Activated naive CD8-positive, alpha-beta T cell treated with anti-CD3 and anti-CD28 coated beads, Interleukin-2, amount 50 U/mL, for 16 hours (primary cell): Measurements from ENCODE around the gene TPM4.
"Not testable (repeated sequence)": the region's sequence is repeated elsewhere in the genome, so short reads cannot be mapped to it uniquely, and the experiment has no call there.

ENCODE experiments used
- DNase-seq: peaks from one replicate; pipeline ENCODE4 v3.0.0-alpha.2; 2020; ENCODE audit warnings: low read depth, low spot score

Gene TPM4

GRCh38 chr19:16076154-16076957, at the start of gene TPM4:
Gene TPM4 (plus strand): TSS chr19:16076495. CDS start chr19:16076566, 71 bp downstream.
- DNase-seq, result no peak

- no peak for DNase-seq
Measured at GRCh38 chr19:16026756-16027155, 49.5 kb upstream of the TPM4 start.

- DNase-seq, result no peak
Measured at GRCh38 chr19:16027528-16027927, 48.8 kb upstream of the TPM4 start.

GRCh38 chr19:16030155-16030554, 46.1 kb upstream of the TPM4 start:
- not testable (repeated sequence) for DNase-seq

- no peak for DNase-seq
Measured at GRCh38 chr19:16030964-16031871, 45.1 kb upstream of the TPM4 start.

GRCh38 chr19:16031872-16032200, 44.5 kb upstream of the TPM4 start:
- no peak for DNase-seq

GRCh38 chr19:16032509-16033135, 43.7 kb upstream of the TPM4 start:
- no peak for DNase-seq

GRCh38 chr19:16033136-16033530, 43.2 kb upstream of the TPM4 start:
- DNase-seq, result no peak

- DNase-seq, result no peak
Measured at GRCh38 chr19:16033721-16034120, 42.6 kb upstream of the TPM4 start.

GRCh38 chr19:16034180-16034579, 42.1 kb upstream of the TPM4 start:
- DNase-seq, result no peak

GRCh38 chr19:16034958-16035560, 41.2 kb upstream of the TPM4 start:
- no peak for DNase-seq

- no peak for DNase-seq
Measured at GRCh38 chr19:16035601-16036297, 40.5 kb upstream of the TPM4 start.

GRCh38 chr19:16036397-16036925, 39.8 kb upstream of the TPM4 start:
- DNase-seq, result no peak

GRCh38 chr19:16036941-16037340, 39.4 kb upstream of the TPM4 start:
- DNase-seq, result no peak

- no peak for DNase-seq
Measured at GRCh38 chr19:16037424-16038195, 38.7 kb upstream of the TPM4 start.

- no peak for DNase-seq
Measured at GRCh38 chr19:16038196-16038695, 38.0 kb upstream of the TPM4 start.

GRCh38 chr19:16039081-16039480, 37.2 kb upstream of the TPM4 start:
- no peak for DNase-seq

GRCh38 chr19:16039545-16039944, 36.8 kb upstream of the TPM4 start:
- no peak for DNase-seq

- DNase-seq, result no peak
Measured at GRCh38 chr19:16040642-16041041, 35.7 kb upstream of the TPM4 start.
